22Rv1 (cell line): ENCODE measurements around the gene IQGAP1.
"Not testable (repeated sequence)": the region's sequence is repeated elsewhere in the genome, so short reads cannot be mapped to it uniquely, and the experiment has no call there.

Experiments used
- H3K27ac ChIP-seq: fragments of 450-650 bp; 2 replicates; pipeline ENCODE4 v1.5.1; 2017
- CTCF ChIP-seq: fragments of 450-650 bp; IDR thresholded peaks from 2 replicates; pipeline ENCODE4 v1.5.1; 2017; ENCODE audit warnings: mild to moderate bottlenecking
- ZFX ChIP-seq: fragments of 450-650 bp; IDR thresholded peaks from 2 replicates; pipeline ENCODE4 v1.6.1; 2017; ENCODE audit warnings: antibody characterized with exemption, borderline replicate concordance

The IQGAP1 gene

DNA sequence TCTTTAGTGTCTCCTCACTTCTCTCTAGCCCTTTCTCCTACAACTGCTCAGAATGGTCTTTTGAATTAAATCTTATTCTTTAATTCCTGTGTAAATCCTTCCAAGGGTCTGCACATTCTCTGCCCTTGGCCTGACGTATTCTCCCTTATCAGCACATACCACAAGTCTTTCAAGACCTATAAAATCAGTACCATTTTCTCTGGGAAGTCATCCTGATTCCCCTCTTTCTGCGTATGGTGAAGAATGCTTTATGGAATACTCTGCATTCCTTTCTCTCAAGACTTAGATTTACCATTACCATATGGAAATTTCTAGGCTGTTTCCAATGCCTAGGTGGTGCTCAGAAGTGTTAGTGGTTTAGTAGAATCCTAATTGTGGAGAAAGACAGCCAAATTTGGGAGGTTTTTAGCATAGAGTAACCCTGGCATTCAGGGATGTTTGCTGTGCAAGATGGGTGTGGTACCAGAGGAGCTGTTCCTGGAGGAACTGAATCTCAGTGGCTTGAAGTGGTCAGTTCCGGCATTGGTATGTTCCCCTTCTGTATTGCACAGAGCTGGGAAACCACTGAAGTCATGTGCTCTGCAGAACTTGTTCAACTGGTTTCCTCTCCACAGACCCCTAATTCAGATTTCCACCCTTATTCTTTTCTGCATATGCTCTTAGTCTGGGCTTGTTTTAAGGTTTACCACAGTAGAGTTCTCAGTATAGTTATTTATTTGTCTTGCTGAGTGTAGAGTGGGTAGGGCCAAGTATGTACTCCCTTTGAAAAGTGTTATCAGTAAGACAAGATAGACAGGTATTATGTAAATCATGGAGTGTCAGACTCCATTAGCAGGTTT, 24.5 kb downstream of the IQGAP1 start:
- TF ChIP-seq CTCF (no peak), ZFX (no peak)
- H3K27ac ChIP-seq = peak overlapping the region; percentile 24

- no peak for TF ChIP-seq ZFX
- no peak for TF ChIP-seq CTCF
Measured at GRCh38 chr15:90413411-90414379, 25.7 kb downstream of the IQGAP1 start.

DNA sequence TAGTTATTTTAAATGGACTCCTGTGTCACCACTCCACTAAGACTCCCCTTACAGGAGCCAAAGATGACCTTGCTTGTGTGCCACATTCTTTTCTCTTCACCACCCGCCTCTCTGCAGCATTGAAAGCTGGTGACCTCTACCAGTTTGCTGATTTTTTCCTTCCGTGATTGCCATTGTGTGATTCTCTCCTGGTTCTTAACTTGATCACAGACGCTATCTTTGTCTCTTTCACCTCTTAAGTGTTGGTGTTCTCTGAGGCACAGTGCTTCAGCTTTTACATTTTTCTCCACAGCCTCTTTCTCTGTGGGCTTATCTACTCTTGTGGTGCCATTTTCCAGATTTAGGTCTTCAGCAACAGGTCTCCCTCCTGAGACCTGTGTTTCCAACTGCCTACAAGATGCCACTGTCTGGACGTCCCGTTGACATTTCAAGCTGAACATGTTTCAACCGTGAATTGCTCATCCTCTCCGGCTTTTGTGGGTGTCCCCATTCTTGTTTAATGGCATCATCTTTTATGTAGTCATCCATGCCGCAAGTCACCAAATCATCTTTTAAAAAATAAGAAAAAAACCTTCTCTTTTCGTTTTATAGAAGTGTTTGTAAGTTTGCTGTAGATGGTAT, 26.5 kb downstream of the IQGAP1 start:
- H3K27ac ChIP-seq = no peak overlapping the region
- no peak for TF ChIP-seq ZFX
- TF ChIP-seq CTCF = no peak

More at GRCh38 chr15:90413411-90414379, 25.7 kb downstream of the IQGAP1 start:
- no peak overlapping the region for H3K27ac ChIP-seq

DNA sequence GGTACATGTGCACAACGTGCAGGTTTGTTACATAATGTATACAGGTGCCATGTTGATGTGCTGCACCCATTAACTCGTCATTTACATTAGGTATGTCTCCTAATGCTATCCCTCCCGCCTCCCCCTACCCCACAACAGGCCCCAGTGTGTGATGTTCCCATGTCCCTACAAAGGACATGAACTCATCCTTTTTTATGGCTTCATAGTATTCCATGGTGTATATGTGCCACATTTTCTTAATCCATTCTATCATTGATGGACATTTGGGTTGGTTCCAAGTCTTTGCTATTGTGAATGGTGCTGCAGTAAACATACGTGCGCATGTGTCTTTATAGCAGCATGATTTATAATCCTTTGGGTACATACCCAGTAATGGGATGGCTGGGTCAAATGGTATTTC, 28.0 kb downstream of the IQGAP1 start:
- not testable (repeated sequence) for H3K27ac ChIP-seq

DNA sequence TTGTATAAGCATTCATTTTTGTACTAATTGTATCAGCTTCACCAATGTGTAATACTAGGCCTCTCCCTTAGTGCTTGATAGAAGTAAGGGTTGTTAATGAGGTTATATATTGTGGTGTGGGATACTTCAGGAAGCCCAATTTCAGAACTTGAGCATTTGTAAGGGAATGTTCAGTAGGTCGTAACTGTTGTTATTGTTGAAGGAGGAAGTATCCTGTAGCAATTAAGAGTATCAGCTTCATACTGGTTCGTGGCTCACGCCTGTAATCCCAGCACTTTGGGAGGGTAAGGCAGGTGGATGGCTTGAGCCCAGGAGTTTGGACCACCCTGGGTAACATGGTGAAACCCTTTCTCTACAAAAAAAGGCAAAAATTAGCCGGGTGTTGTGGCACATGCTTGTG, 30.6 kb downstream of the IQGAP1 start:
- no peak for TF ChIP-seq ZFX
- no peak for TF ChIP-seq CTCF
- H3K27ac ChIP-seq = no peak overlapping the region

DNA sequence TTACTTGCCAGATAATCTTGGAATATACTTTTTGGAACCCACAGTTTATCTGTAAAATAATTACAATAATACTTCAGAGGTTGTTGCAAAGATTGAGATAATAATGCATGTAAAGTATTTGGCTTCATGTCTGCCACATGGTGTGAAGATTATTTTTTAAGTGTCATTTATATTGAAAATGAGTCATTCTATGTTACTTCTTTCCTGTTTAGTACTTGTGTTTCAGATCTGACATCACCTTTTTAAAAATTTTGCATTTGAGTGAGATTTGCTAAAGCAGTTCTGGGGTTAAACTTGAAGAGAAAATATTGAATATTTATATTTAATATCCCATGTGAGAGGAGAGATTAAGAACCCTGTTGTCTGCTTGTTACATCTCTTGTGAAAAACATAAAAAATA, 31.2 kb downstream of the IQGAP1 start:
- no peak for TF ChIP-seq ZFX
- TF ChIP-seq CTCF = no peak
- no peak overlapping the region for H3K27ac ChIP-seq

- TF ChIP-seq ZFX = no peak
- no peak for TF ChIP-seq CTCF
- no peak overlapping the region for H3K27ac ChIP-seq
Measured at GRCh38 chr15:90419738-90420406, 31.8 kb downstream of the IQGAP1 start.
